ENCODE results near the gene PKD2L2.

PKD2L2 gene

GRCh38 chr5:137891849-137892248 is 2.6 kb downstream of the PKD2L2 start:
- no peak for DNase-seq (ENCODE audit: insufficient read length)
- TF ChIP-seq POLR2A (IDR thresholded peaks at IDR 0.05; ENCODE audit: low read depth, low read length) (no peak), TAF1 (IDR thresholded peaks at IDR 0.05; ENCODE audit: borderline replicate concordance, low read depth, low read length) (no peak), POLR2AphosphoS5 (IDR thresholded peaks at IDR 0.05; ENCODE audit: low read depth, low read length) (no peak)
- no peak for FAIRE-seq

DNA sequence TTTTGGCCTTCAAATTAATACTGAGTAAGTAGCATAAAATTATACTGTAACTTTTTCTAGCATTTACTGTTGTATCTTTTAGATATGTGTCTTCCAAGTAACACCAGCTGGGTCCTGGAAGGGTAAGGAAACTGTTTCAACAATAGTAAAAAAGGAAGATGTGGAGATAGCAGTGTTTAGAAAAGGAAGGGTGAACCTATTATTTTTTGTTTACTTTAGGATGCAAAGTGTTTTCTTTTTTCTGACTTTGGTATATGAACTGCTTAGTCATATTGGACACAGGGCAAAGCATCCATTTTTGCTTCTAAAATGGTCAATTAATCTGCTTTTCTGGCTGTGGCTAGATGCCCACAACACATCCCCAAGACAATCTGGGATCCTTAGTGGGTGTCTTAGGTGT is 5.3 kb downstream of the PKD2L2 start:
- FAIRE-seq (peak; percentile 61), DNase-seq (ENCODE audit: insufficient read length) (no peak)
- no peak for TF ChIP-seq POLR2A (IDR thresholded peaks at IDR 0.05; ENCODE audit: low read depth, low read length)
- TF ChIP-seq TAF1 (IDR thresholded peaks at IDR 0.05; ENCODE audit: borderline replicate concordance, low read depth, low read length), result no peak
- TF ChIP-seq POLR2AphosphoS5 (IDR thresholded peaks at IDR 0.05; ENCODE audit: low read depth, low read length), result no peak

GRCh38 chr5:137896560-137896959 is 7.3 kb downstream of the PKD2L2 start:
- TF ChIP-seq POLR2A (IDR thresholded peaks at IDR 0.05; ENCODE audit: low read depth, low read length), result no peak
- no peak for TF ChIP-seq POLR2AphosphoS5 (IDR thresholded peaks at IDR 0.05; ENCODE audit: low read depth, low read length)
- no peak for TF ChIP-seq TAF1 (IDR thresholded peaks at IDR 0.05; ENCODE audit: borderline replicate concordance, low read depth, low read length)
- FAIRE-seq, result no peak
- DNase-seq (ENCODE audit: insufficient read length), result no peak

DNA sequence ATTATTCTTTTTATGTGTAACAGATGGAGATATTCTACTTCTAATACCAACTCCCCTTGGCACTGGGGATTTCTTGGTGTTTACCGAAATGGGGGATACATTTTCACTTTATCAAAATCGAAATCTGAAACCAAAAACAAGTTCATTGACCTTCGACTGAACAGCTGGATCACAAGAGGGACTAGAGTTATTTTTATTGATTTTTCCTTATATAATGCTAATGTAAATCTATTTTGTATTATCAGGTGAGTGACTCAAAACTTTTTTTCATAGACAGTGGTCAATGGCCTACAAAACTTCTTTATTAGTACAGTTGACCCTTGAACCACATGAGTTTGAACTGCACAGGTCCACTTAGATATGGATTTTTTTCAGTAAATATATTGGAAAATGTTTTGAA is 10.2 kb downstream of the PKD2L2 start:
- TF ChIP-seq POLR2AphosphoS5 (IDR thresholded peaks at IDR 0.05; ENCODE audit: low read depth, low read length), result no peak
- TF ChIP-seq POLR2A (IDR thresholded peaks at IDR 0.05; ENCODE audit: low read depth, low read length), result no peak
- TF ChIP-seq TAF1 (IDR thresholded peaks at IDR 0.05; ENCODE audit: borderline replicate concordance, low read depth, low read length), result no peak
- no peak for DNase-seq (ENCODE audit: insufficient read length)
- FAIRE-seq, result no peak

DNA sequence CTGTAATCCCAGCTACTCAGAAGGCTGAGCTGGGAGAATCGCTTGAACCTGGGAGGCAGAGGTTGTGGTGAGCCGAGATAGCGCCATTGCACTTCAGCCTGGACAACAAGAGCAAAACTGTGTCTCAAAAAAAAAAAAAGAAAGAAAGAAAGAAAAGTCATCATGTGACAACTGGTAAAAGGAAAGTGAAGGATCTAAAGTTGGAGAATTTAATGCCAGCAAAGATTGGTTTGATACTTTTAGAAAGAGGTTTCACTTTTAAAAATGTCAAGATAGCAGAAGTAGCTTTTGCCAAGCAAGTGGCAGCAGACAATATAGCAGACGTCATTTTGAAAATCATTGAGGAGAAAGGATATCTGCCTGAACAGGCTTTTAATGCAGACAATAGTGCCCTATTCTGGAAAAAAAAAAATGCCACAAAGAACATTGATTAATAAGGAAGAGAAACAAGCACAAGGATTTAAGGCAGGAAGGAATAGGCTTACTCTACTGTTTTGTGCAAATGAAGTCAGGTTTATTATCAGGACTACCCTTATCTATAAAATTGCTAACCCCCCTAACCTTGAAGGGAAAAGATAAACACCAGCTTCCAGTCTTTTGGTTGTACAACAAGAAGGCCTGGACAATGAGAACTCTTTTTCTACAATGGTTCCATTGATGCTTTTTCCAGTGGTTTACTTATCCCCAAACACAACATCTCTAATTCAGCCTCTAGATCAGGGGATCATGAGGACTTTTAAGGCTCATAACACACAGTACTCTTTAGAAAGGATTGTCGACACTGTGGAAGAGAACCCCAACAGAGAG is 12.0 kb downstream of the PKD2L2 start:
- FAIRE-seq (no peak), DNase-seq (ENCODE audit: insufficient read length) (no peak)

GRCh38 chr5:137902408-137903133 is 13.3 kb downstream of the PKD2L2 start:
- no peak for FAIRE-seq
- DNase-seq (ENCODE audit: insufficient read length), result no peak
- TF ChIP-seq TAF1 (IDR thresholded peaks at IDR 0.05; ENCODE audit: borderline replicate concordance, low read depth, low read length) (no peak), POLR2A (IDR thresholded peaks at IDR 0.05; ENCODE audit: low read depth, low read length) (no peak), POLR2AphosphoS5 (IDR thresholded peaks at IDR 0.05; ENCODE audit: low read depth, low read length) (no peak)

More for the DNA sequence above, 12.0 kb downstream of the PKD2L2 start:
- no peak for TF ChIP-seq POLR2A (IDR thresholded peaks at IDR 0.05; ENCODE audit: low read depth, low read length)
- TF ChIP-seq TAF1 (IDR thresholded peaks at IDR 0.05; ENCODE audit: borderline replicate concordance, low read depth, low read length), result no peak
- TF ChIP-seq POLR2AphosphoS5 (IDR thresholded peaks at IDR 0.05; ENCODE audit: low read depth, low read length), result no peak

- TF ChIP-seq POLR2A (IDR thresholded peaks at IDR 0.05; ENCODE audit: low read depth, low read length) (no peak), POLR2AphosphoS5 (IDR thresholded peaks at IDR 0.05; ENCODE audit: low read depth, low read length) (no peak), TAF1 (IDR thresholded peaks at IDR 0.05; ENCODE audit: borderline replicate concordance, low read depth, low read length) (no peak)
- no peak for DNase-seq (ENCODE audit: insufficient read length)
- FAIRE-seq, result no peak
Measured at GRCh38 chr5:137914758-137915157, 25.5 kb downstream of the PKD2L2 start.

DNA sequence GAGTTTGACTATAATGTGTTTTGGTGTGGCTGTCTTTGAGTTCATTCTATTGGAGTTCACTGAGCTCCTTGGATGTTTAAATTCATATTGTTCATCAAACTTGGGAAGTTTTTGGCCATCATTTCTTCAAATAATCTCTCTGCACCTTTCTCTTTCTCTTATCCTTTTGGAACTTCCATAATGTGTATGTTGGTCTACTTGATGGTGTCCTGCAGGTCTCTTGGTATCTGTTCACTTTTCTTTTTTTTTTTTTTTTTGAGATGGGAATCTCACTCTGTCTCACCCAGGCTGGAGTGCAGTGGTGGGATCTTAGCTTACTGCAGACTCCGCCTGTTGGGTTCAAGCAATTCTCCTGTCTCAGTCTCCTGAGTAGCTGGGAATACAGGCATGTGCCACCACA is 27.7 kb downstream of the PKD2L2 start:
- no peak for FAIRE-seq
- TF ChIP-seq POLR2AphosphoS5 (IDR thresholded peaks at IDR 0.05; ENCODE audit: low read depth, low read length), result no peak
- TF ChIP-seq POLR2A (IDR thresholded peaks at IDR 0.05; ENCODE audit: low read depth, low read length), result no peak
- no peak for TF ChIP-seq TAF1 (IDR thresholded peaks at IDR 0.05; ENCODE audit: borderline replicate concordance, low read depth, low read length)
- no peak for DNase-seq (ENCODE audit: insufficient read length)

- DNase-seq (ENCODE audit: insufficient read length) (no peak), FAIRE-seq (no peak)
- TF ChIP-seq TAF1 (IDR thresholded peaks at IDR 0.05; ENCODE audit: borderline replicate concordance, low read depth, low read length) (no peak), POLR2AphosphoS5 (IDR thresholded peaks at IDR 0.05; ENCODE audit: low read depth, low read length) (no peak), POLR2A (IDR thresholded peaks at IDR 0.05; ENCODE audit: low read depth, low read length) (no peak)
Measured at GRCh38 chr5:137921931-137922330, 32.7 kb downstream of the PKD2L2 start.

DNA sequence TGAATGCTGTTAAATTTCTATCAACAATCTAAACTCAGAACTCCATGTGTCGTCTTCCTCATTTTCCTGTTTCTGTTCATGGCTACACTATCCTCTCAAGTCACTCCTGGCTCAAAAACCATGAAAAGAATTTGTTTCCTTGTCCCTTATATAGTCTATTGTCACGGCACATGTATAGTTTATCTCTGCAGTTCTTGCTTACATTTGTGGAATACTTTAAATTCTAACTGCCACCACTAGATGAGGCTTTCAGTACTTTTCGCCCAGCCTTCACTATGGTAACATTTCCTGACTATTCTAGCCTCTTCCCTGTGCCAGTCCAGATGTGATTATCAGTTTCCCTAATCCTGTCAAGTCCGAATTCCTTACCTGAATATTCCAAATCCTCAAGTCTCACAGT is 34.6 kb downstream of the PKD2L2 start:
- FAIRE-seq (no peak), DNase-seq (ENCODE audit: insufficient read length) (no peak)
- TF ChIP-seq POLR2A (IDR thresholded peaks at IDR 0.05; ENCODE audit: low read depth, low read length), result no peak
- no peak for TF ChIP-seq TAF1 (IDR thresholded peaks at IDR 0.05; ENCODE audit: borderline replicate concordance, low read depth, low read length)
- TF ChIP-seq POLR2AphosphoS5 (IDR thresholded peaks at IDR 0.05; ENCODE audit: low read depth, low read length), result no peak

- FAIRE-seq (no peak), DNase-seq (ENCODE audit: insufficient read length) (no peak)
- no peak for TF ChIP-seq POLR2AphosphoS5 (IDR thresholded peaks at IDR 0.05; ENCODE audit: low read depth, low read length)
- no peak for TF ChIP-seq POLR2A (IDR thresholded peaks at IDR 0.05; ENCODE audit: low read depth, low read length)
- no peak for TF ChIP-seq TAF1 (IDR thresholded peaks at IDR 0.05; ENCODE audit: borderline replicate concordance, low read depth, low read length)
Measured at GRCh38 chr5:137932800-137933199, 43.5 kb downstream of the PKD2L2 start.

DNA sequence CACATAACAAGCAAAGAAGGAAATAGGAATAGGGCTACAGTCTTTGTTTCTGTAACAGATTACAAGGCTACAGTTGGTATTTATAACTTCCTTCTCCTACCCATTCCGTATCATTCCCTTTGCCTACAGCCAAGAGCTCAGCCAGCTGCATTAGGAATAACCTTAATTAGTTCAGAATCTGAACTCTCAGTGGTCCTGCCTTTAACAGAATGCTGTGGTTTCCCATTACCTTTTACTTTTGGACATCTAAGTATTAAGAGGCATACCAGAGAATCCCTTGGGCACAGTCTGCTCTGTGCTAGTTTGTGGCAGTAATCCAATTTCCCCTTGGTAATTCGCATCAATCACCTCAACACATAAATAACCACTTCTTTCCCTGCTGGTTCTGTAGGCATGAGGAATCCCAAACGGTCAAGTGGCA is 44.2 kb downstream of the PKD2L2 start:
- DNase-seq (ENCODE audit: insufficient read length) (no peak), FAIRE-seq (peak; percentile 17)

More for the DNA sequence above, 44.2 kb downstream of the PKD2L2 start:
- TF ChIP-seq POLR2AphosphoS5 (IDR thresholded peaks at IDR 0.05; ENCODE audit: low read depth, low read length) (no peak), POLR2A (IDR thresholded peaks at IDR 0.05; ENCODE audit: low read depth, low read length) (no peak), TAF1 (IDR thresholded peaks at IDR 0.05; ENCODE audit: borderline replicate concordance, low read depth, low read length) (no peak)
